GM19025 (cell line): ENCODE measurements around the gene DMRTB1.

ENCODE experiments used
- ATAC-seq: cut with Tn5 transposase; IDR thresholded peaks from one replicate; pipeline ENCODE4 v1.9.1; 2021; ENCODE audit warnings: mild to moderate bottlenecking, low read depth, moderate library complexity; ENCODE audit not compliant: unreplicated experiment

The DMRTB1 gene

GRCh38 chr1:53459321-53460175, at the start of gene DMRTB1:
Gene DMRTB1 (plus strand): TSS chr1:53459399. CDS start chr1:53459454, 55 bp downstream.
- no peak for ATAC-seq

- peak; percentile 24 for ATAC-seq
Observed at GRCh38 chr1:53409695-53410094, 49.5 kb upstream of the DMRTB1 start.

DNA sequence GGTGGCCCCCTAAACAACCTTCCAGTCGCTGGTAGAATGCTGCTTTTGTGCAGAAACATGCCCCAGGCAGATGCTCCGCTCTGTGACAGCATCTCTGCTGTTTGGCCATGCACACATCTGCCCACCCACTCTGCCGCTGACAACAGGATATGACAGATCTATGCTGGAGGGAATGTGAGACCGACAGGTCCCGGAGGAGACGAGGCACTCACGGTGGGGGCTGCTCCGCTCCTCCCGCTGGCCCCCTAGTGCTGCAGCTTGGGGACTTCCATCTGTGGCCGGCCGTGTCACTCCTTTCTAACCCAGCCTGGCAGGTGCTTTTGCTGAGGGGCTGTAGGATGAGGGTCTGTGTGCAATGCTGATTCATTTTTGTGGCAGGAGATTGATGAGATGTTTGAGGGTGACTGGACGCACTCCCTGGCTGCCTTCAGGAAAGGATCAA, 49.1 kb upstream of the DMRTB1 start:
- ATAC-seq = peak; percentile 41

DNA sequence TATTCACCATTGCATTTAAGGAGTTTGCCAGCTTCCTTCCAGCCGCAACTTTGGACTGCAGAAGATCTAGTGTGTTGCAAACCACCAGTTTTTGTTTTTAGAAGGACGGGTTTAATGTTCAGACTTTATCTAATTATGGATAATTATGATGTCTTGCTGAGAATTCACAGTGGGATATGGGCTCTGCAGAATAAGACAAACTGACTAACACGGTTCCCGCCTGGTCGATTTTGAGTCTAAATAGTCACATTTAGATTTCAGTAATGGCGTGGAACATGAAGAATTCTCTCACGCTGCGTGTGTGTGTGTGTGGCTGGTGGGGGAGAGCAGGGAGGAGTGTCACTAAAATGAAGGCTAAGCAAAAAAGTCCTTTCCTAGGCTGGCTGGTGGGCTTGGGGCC, 48.5 kb upstream of the DMRTB1 start:
- ATAC-seq = no peak

DNA sequence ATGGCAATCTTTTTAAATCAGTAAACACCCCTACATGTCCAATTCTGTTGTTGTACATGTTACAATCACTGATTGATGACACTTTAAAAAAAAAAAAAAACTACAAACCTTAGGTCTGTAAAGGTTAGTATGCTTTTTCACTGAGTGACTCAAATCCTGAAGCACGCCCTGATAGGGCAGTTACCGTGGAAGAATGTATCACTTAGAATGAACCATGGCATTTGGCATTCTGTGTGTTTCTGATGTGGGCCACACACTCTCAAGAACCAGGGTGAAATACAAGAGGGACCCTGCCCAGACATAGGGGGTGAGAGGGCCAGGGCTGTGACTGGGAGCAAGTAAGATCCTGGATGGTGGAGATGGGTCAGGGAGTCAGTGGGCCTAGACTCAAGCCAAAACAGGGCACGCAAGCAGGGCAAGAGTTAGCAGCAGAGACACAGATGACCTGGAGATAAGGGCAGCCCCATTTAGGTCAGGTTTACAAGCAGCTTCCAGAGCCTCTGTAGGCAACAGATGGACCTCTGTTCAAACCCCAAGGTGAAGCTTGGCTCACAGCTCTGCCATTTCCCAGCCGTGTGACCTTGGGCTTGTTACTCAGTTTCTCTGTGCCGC, 47.6 kb upstream of the DMRTB1 start:
- no peak for ATAC-seq

GRCh38 chr1:53412285-53413174, 46.7 kb upstream of the DMRTB1 start:
- ATAC-seq = no peak

GRCh38 chr1:53413175-53414001, 45.8 kb upstream of the DMRTB1 start:
- ATAC-seq = peak; percentile 36

GRCh38 chr1:53414632-53415031, 44.6 kb upstream of the DMRTB1 start:
- no peak for ATAC-seq

- no peak for ATAC-seq
Observed at GRCh38 chr1:53415432-53415831, 43.8 kb upstream of the DMRTB1 start.

GRCh38 chr1:53416269-53416813, 42.9 kb upstream of the DMRTB1 start:
- ATAC-seq = no peak

DNA sequence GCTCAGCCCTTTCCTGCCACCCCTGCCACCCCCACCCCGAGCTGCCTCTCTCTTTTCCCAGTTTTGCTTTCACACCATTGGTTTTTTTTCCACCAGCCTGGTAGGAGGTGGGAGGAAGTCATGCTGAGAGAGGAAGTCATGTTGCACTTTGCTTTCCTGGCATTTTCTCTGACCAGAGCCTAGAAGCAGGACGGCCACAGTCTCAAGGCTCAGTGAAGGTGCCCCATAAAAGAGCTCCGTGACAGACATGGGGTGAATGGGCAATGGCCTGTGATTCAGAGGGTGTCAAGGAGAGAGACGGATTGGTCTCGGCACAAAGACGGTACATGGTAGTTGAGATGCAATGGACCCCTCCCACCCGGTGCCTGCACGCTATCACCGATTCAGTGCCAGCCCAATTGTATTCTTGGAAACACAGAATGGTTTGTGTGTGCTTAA, 42.1 kb upstream of the DMRTB1 start:
- no peak for ATAC-seq

DNA sequence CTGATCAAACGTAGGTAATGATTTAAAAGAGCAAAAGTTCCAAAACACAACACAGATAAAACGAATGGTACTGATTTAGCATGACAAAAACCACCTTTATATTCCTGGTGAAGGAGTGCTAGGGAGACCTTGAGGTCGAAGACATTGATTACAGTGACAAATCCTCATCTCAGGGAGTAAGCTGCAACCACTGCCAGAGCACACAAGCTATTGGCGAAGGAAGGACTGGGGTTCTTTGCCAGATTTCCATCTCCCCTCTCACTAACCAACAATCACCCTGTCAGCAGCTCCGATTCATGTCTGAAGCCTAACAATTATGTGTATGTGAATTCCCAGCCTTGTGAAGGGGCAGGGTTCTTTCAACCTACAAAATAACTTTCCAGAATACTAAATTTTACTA, 40.2 kb upstream of the DMRTB1 start:
- ATAC-seq = no peak

DNA sequence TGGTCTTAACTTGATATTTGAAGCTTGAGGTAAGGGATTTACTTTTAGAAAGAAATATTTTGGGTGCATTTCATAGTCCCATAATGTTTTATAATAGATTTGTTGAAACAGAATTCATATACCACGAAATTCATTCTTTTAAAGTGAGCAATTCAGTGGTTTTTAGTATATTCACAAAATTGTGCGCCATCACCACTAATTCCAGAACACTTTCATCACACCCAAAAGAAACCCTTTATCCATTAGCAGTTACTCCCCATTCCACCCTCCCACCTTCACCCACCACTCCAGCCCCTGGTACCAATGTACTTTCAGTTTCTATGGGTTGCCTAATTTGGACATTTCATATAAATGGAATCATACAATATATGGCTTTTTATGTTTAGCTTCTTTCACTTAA, 38.9 kb upstream of the DMRTB1 start:
- no peak for ATAC-seq

DNA sequence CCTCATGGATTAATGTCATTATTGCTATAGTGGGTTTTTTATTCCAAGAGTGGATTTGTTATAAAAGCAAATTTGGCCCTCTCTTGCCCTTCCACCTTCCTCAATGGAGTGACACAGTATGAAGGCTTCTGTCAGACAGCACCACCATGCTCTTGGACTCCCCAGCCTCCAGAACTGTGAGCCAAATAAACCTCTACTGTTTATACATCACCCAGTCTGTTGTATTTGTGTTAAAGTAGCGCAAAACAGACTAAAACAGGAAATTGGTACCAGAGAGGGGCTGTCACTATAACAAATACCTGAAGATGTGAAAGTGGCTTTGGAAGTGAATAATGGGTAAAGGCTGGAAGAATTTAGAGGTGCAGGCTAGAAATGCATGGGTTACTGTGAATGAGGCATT, 38.0 kb upstream of the DMRTB1 start:
- ATAC-seq = no peak

DNA sequence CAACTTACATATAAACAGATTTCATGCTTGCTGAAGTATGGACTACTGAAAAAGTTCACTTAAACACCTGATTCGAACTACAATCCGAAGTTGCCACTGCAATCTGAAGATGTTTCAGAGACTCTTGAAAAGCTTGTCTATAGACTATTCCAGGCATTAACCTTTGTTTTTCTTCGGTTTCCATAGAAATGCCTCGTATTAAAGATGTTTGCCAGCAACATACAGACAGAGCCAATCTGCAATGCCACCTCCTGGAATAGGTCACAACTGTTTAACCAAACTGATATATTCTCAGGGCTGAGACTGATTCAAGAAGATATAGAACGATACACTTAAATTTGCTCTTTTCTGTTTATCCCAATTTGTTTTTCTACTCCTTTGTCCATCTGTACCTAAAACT, 28.9 kb upstream of the DMRTB1 start:
- ATAC-seq = no peak

DNA sequence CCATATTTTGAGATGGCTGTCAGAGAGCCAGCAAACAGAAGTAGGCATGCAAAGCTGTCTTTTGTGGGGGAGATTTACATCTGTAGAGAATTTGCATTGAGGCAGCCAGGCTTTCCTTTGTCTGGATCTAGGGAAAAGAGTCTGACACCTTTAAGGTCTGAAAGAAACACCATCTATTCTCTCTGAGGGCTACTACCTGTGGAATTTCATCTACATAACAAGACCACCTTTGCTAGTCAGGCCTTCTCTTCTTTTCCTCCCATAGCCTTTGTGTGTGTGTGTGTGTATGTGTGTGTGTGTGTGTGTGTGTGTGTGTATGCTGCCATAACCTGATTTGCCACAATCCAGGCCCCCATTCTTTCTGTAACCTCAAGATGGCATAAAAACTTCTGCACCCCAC, 28.4 kb upstream of the DMRTB1 start:
- no peak for ATAC-seq

DNA sequence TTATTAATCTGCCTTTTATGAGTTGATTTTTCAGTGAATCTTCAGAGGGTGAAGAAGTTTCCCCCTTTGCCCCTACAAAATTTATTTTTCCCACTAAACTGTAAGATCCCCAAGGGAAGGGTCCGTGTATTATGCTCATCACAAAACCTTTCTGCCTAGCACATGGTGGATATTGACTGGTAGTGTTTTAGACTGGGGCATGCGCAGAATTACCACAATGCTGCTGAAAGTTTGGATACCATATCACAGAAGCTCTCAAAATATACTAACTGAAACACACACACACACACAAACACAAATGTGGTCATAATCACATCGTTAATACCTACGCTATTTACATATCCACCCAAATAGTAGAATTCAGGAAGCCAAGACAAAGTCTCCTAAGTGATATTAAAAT, 28.0 kb upstream of the DMRTB1 start:
- ATAC-seq = no peak

DNA sequence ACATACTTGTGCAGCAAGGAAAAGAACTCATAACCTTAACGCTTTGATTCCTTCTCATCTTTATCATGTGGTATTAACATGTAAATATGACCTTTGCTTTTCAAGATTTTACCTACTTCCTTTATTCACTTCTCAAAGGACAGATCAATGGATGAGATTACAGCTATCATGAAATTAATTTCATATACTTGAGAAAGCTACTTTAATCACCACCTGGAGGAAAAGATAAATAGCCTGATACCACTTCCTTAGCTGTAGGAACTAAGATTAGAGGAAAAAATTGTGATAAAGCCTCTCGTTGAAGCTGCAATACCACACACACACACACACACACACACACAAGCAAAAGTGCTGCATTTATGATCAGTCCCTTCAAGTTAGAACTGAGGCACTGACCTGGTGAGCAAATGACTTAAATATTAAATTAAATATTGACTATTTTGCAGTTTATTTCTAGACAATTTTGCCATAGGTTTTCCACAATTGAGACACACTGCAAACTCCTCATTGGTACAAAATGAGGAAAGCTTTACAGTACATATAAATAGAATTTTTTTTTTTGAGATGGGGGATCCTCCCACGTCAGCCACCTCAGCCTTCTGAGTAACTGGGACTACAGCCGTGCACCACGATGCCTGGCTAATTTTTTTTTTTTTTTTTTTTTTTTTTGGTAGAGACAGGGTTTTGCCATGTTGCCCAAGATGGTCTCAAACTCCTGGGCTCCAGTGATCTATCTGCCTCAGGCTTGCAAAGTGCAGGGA, 27.2 kb upstream of the DMRTB1 start:
- ATAC-seq = no peak

GRCh38 chr1:53432611-53433010, 26.6 kb upstream of the DMRTB1 start:
- no peak for ATAC-seq
